Measurements from ENCODE around the gene CISD2. TPM values are rescaled to one million over a fixed set of nuclear protein-coding genes. Genes with fewer than 3 reads are reported as not detected.

CISD2 gene
- total and polyA plus RNA-seq, 2 experiments from 2014 or later: 34.1 to 102 TPM

DNA sequence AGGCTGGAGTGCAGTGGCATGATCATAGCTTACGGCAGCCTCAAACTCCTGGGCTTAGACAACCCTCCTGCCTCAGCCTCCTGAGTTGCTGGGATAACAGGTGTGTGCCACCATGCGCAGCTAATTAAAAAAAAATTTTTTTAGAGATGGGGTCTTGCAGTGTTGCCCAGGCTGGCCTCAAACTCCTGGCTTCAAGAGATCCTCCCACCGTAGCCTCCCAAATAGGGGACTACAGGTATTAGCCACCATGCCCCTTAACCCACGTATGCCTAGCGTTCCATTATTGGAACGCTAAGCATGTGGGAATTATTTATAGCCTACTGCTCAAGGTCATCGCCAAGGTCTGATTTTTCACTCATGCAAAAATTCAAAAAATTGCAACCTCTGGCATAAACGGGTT is 21.1 kb upstream of the CISD2 start:
- Histone ChIP-seq H3K27me3 (ENCODE audit: insufficient read depth) (no peaks in the 10 kb centered on the region), H3K79me2 (replicated peaks; ENCODE audit: insufficient read depth) (no peaks in the 10 kb centered on the region; the same call in 1 of the 2 replicates), H2AFZ (no peak overlapping the region), H3K4me3 (no peak overlapping the region), H3K36me3 (ENCODE audit: insufficient read depth) (no peaks in the 10 kb centered on the region), H3K4me1 (ENCODE audit: insufficient read depth) (no peaks in the 10 kb centered on the region), H3F3A (replicated peaks; ENCODE audit: low read depth) (no peaks in the 10 kb centered on the region), H3K27ac (ENCODE audit: low read depth) (no peak overlapping the region), H3K4me2 (no peak overlapping the region), H4K20me1 (replicated peaks; ENCODE audit: insufficient read depth) (no peaks in the 10 kb centered on the region; the same call in none of the 2 replicates), H3K9me2 (ENCODE audit: insufficient read depth) (0 out of 2 replicates have a peak, but pooled peaks cover 5% of the 10 kb centered on the region)
- H3K36me3 Mint-ChIP-seq (ENCODE audit: low read depth): peaks cover 7% of the 10 kb centered on the region; the same call in 2 of the 3 replicates
- ATAC-seq (no peak), DNase-seq (ENCODE audit: low spot score) (no peak)
- H3K4me1 Mint-ChIP-seq: no peaks in the 10 kb centered on the region
- no peaks in the 10 kb centered on the region for H3K9me3 Mint-ChIP-seq
- no peak overlapping the region for H3K27ac Mint-ChIP-seq
- H3K27me3 Mint-ChIP-seq (ENCODE audit: insufficient read depth, low read depth, poor library complexity): peaks cover 9% of the 10 kb centered on the region
- TF ChIP-seq, protein P1, sequence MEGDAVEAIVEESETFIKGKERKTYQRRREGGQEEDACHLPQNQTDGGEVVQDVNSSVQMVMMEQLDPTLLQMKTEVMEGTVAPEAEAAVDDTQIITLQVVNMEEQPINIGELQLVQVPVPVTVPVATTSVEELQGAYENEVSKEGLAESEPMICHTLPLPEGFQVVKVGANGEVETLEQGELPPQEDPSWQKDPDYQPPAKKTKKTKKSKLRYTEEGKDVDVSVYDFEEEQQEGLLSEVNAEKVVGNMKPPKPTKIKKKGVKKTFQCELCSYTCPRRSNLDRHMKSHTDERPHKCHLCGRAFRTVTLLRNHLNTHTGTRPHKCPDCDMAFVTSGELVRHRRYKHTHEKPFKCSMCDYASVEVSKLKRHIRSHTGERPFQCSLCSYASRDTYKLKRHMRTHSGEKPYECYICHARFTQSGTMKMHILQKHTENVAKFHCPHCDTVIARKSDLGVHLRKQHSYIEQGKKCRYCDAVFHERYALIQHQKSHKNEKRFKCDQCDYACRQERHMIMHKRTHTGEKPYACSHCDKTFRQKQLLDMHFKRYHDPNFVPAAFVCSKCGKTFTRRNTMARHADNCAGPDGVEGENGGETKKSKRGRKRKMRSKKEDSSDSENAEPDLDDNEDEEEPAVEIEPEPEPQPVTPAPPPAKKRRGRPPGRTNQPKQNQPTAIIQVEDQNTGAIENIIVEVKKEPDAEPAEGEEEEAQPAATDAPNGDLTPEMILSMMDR (conservative IDR thresholded peaks at IDR 0.05; ENCODE audit: low read depth in 2 of 2): no peak
- TF ChIP-seq CREB1 (CRISPR knock-in tag; IDR thresholded peaks at IDR 0.05; ENCODE audit: low read depth) (no peak), ZNF114 (CRISPR knock-in tag; IDR thresholded peaks at IDR 0.05) (no peak), POLR2AphosphoS5 (IDR thresholded peaks at IDR 0.05; ENCODE audit: low read depth) (no peak), JUNB (IDR thresholded peaks at IDR 0.05; ENCODE audit: unreplicated experiment) (no peak), STAT1 (IDR thresholded peaks at IDR 0.05; ENCODE audit: unreplicated experiment) (no peak), ZNF331 (CRISPR knock-in tag; IDR thresholded peaks at IDR 0.05; ENCODE audit: low read depth) (no peak)
- H3K4me3 Mint-ChIP-seq: no peak overlapping the region

DNA sequence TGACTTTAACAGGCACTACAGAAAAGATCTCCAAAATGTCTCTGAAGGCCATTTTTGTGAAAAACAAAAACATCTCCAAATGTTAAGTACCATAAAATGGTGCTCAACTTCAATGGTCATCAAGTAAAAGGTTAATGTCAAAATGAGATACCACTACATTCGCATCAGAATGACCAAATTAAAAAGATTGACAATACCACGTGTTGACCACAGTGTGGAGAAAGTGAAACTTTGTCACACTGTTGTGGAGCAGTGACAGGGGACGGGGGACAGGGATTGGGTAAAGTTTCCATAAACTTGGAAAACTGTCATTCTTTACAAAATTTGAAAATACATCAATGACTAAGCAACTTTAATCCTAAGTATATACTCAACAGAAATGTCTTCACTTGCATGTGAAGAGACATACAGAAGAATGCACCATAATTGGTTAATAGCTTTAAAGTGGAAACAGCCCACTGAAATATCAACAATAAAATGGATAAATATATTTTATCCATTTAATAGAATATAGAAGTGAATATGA is 19.1 kb upstream of the CISD2 start:
- Histone ChIP-seq H3K27ac (ENCODE audit: low read depth) (no peak overlapping the region), H3K4me3 (no peak overlapping the region), H2AFZ (no peak overlapping the region), H3K79me2 (replicated peaks; ENCODE audit: insufficient read depth) (no peaks in the 10 kb centered on the region; the same call in 1 of the 2 replicates), H3F3A (replicated peaks; ENCODE audit: low read depth) (no peaks in the 10 kb centered on the region), H3K27me3 (ENCODE audit: insufficient read depth) (no peaks in the 10 kb centered on the region), H3K9me2 (ENCODE audit: insufficient read depth) (0 out of 2 replicates have a peak, but pooled peaks cover 5% of the 10 kb centered on the region), H3K4me2 (no peak overlapping the region), H3K36me3 (ENCODE audit: insufficient read depth) (no peaks in the 10 kb centered on the region), H4K20me1 (replicated peaks; ENCODE audit: insufficient read depth) (no peaks in the 10 kb centered on the region; the same call in none of the 2 replicates), H3K4me1 (ENCODE audit: insufficient read depth) (no peaks in the 10 kb centered on the region)
- H3K36me3 Mint-ChIP-seq (ENCODE audit: low read depth): peaks cover 7% of the 10 kb centered on the region; the same call in 2 of the 3 replicates
- no peaks in the 10 kb centered on the region for H3K4me1 Mint-ChIP-seq
- no peak for ATAC-seq
- H3K9me3 Mint-ChIP-seq: no peaks in the 10 kb centered on the region
- peaks cover 7% of the 10 kb centered on the region for H3K27me3 Mint-ChIP-seq (ENCODE audit: insufficient read depth, low read depth, poor library complexity)
- H3K4me3 Mint-ChIP-seq: no peak overlapping the region
- H3K27ac Mint-ChIP-seq: no peak overlapping the region
- DNase-seq (ENCODE audit: low spot score): no peak
- TF ChIP-seq CREB1 (CRISPR knock-in tag; IDR thresholded peaks at IDR 0.05; ENCODE audit: low read depth) (no peak), POLR2AphosphoS5 (IDR thresholded peaks at IDR 0.05; ENCODE audit: low read depth) (no peak), STAT1 (IDR thresholded peaks at IDR 0.05; ENCODE audit: unreplicated experiment) (no peak), EZH2phosphoT487 (IDR thresholded peaks at IDR 0.05; ENCODE audit: unreplicated experiment) (no peak), NANOG (IDR thresholded peaks at IDR 0.05; ENCODE audit: borderline replicate concordance) (no peak), ZNF114 (CRISPR knock-in tag; IDR thresholded peaks at IDR 0.05) (no peak), ZNF331 (CRISPR knock-in tag; IDR thresholded peaks at IDR 0.05; ENCODE audit: low read depth) (no peak)
- TF ChIP-seq, protein P2, sequence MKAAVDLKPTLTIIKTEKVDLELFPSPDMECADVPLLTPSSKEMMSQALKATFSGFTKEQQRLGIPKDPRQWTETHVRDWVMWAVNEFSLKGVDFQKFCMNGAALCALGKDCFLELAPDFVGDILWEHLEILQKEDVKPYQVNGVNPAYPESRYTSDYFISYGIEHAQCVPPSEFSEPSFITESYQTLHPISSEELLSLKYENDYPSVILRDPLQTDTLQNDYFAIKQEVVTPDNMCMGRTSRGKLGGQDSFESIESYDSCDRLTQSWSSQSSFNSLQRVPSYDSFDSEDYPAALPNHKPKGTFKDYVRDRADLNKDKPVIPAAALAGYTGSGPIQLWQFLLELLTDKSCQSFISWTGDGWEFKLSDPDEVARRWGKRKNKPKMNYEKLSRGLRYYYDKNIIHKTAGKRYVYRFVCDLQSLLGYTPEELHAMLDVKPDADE (IDR thresholded peaks at IDR 0.05): no peak
- TF ChIP-seq, protein P3, sequence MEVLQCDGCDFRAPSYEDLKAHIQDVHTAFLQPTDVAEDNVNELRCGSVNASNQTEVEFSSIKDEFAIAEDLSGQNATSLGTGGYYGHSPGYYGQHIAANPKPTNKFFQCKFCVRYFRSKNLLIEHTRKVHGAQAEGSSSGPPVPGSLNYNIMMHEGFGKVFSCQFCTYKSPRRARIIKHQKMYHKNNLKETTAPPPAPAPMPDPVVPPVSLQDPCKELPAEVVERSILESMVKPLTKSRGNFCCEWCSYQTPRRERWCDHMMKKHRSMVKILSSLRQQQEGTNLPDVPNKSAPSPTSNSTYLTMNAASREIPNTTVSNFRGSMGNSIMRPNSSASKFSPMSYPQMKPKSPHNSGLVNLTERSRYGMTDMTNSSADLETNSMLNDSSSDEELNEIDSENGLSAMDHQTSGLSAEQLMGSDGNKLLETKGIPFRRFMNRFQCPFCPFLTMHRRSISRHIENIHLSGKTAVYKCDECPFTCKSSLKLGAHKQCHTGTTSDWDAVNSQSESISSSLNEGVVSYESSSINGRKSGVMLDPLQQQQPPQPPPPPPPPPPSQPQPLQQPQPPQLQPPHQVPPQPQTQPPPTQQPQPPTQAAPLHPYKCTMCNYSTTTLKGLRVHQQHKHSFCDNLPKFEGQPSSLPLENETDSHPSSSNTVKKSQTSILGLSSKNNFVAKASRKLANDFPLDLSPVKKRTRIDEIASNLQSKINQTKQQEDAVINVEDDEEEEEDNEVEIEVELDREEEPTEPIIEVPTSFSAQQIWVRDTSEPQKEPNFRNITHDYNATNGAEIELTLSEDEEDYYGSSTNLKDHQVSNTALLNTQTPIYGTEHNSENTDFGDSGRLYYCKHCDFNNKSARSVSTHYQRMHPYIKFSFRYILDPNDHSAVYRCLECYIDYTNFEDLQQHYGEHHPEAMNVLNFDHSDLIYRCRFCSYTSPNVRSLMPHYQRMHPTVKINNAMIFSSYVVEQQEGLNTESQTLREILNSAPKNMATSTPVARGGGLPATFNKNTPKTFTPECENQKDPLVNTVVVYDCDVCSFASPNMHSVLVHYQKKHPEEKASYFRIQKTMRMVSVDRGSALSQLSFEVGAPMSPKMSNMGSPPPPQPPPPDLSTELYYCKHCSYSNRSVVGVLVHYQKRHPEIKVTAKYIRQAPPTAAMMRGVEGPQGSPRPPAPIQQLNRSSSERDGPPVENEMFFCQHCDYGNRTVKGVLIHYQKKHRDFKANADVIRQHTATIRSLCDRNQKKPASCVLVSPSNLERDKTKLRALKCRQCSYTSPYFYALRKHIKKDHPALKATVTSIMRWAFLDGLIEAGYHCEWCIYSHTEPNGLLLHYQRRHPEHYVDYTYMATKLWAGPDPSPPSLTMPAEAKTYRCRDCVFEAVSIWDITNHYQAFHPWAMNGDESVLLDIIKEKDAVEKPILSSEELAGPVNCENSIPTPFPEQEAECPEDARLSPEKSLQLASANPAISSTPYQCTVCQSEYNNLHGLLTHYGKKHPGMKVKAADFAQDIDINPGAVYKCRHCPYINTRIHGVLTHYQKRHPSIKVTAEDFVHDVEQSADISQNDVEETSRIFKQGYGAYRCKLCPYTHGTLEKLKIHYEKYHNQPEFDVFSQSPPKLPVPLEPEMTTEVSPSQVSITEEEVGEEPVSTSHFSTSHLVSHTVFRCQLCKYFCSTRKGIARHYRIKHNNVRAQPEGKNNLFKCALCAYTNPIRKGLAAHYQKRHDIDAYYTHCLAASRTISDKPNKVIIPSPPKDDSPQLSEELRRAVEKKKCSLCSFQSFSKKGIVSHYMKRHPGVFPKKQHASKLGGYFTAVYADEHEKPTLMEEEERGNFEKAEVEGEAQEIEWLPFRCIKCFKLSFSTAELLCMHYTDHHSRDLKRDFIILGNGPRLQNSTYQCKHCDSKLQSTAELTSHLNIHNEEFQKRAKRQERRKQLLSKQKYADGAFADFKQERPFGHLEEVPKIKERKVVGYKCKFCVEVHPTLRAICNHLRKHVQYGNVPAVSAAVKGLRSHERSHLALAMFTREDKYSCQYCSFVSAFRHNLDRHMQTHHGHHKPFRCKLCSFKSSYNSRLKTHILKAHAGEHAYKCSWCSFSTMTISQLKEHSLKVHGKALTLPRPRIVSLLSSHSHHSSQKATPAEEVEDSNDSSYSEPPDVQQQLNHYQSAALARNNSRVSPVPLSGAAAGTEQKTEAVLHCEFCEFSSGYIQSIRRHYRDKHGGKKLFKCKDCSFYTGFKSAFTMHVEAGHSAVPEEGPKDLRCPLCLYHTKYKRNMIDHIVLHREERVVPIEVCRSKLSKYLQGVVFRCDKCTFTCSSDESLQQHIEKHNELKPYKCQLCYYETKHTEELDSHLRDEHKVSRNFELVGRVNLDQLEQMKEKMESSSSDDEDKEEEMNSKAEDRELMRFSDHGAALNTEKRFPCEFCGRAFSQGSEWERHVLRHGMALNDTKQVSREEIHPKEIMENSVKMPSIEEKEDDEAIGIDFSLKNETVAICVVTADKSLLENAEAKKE (CRISPR knock-in tag; IDR thresholded peaks at IDR 0.05): no peak
